ENCODE results near the gene KCNQ1.

The KCNQ1 gene

GRCh38 chr11:2754008-2754407, 309.2 kb downstream of the KCNQ1 start:
- TF ChIP-seq, protein P1, sequence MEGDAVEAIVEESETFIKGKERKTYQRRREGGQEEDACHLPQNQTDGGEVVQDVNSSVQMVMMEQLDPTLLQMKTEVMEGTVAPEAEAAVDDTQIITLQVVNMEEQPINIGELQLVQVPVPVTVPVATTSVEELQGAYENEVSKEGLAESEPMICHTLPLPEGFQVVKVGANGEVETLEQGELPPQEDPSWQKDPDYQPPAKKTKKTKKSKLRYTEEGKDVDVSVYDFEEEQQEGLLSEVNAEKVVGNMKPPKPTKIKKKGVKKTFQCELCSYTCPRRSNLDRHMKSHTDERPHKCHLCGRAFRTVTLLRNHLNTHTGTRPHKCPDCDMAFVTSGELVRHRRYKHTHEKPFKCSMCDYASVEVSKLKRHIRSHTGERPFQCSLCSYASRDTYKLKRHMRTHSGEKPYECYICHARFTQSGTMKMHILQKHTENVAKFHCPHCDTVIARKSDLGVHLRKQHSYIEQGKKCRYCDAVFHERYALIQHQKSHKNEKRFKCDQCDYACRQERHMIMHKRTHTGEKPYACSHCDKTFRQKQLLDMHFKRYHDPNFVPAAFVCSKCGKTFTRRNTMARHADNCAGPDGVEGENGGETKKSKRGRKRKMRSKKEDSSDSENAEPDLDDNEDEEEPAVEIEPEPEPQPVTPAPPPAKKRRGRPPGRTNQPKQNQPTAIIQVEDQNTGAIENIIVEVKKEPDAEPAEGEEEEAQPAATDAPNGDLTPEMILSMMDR (IDR thresholded peaks at IDR 0.05; ENCODE audit: poor library complexity, severe bottlenecking) = no peak
- Histone ChIP-seq H3K4me1 (ENCODE audit: insufficient read depth, poor library complexity, severe bottlenecking) (no peaks in the 10 kb centered on the region), H3K36me3 (ENCODE audit: low read depth) (no peaks in the 10 kb centered on the region)

GRCh38 chr11:2755071-2755470, 310.3 kb downstream of the KCNQ1 start:
- H3K27me3 ChIP-seq (ENCODE audit: insufficient read depth, poor library complexity, severe bottlenecking) = no peaks in the 10 kb centered on the region
- no peak for ATAC-seq (ENCODE audit: low read depth)
- TF ChIP-seq, protein P1 (IDR thresholded peaks at IDR 0.05; ENCODE audit: poor library complexity, severe bottlenecking) = no peak

More at GRCh38 chr11:2754008-2754407, 309.2 kb downstream of the KCNQ1 start:
- no peaks in the 10 kb centered on the region for H3K9me3 ChIP-seq (ENCODE audit: severe bottlenecking)
- H3K27me3 ChIP-seq (ENCODE audit: insufficient read depth, poor library complexity, severe bottlenecking) = no peaks in the 10 kb centered on the region
- no peak overlapping the region for H3K4me3 ChIP-seq (ENCODE audit: severe bottlenecking)
- no peak for ATAC-seq (ENCODE audit: low read depth)
- H3K27ac ChIP-seq (ENCODE audit: poor library complexity, severe bottlenecking) = no peak overlapping the region
- peak; percentile 19 for DNase-seq (ENCODE audit: low spot score)

DNA sequence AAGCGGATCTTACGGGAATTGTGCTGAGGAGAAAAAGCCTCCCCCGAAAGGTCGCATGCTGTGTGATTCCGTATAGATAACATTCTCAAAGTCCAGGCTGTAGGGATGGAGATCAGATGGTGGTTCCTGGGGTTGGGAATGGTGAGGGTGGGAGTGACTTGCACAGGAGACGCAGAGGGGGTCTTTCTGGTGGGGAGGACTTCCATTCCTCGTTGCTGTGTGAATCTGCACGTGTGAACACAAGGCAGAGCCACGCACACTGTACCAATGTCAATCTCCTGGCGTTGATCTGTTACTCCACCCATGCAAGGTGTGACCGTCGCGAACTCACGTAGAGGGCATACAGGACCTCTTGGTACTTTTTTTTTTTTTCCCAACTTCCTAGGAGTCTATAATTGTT, 313.9 kb downstream of the KCNQ1 start:
- no peak for DNase-seq (ENCODE audit: low spot score)
- TF ChIP-seq, protein P1 (IDR thresholded peaks at IDR 0.05; ENCODE audit: poor library complexity, severe bottlenecking) = no peak

More at GRCh38 chr11:2755071-2755470, 310.3 kb downstream of the KCNQ1 start:
- H3K36me3 ChIP-seq (ENCODE audit: low read depth) = no peaks in the 10 kb centered on the region
- H3K4me3 ChIP-seq (ENCODE audit: severe bottlenecking) = no peak overlapping the region
- H3K9me3 ChIP-seq (ENCODE audit: severe bottlenecking) = no peaks in the 10 kb centered on the region
- no peaks in the 10 kb centered on the region for H3K4me1 ChIP-seq (ENCODE audit: insufficient read depth, poor library complexity, severe bottlenecking)
- H3K27ac ChIP-seq (ENCODE audit: poor library complexity, severe bottlenecking) = no peak overlapping the region
- no peak for DNase-seq (ENCODE audit: low spot score)

DNA sequence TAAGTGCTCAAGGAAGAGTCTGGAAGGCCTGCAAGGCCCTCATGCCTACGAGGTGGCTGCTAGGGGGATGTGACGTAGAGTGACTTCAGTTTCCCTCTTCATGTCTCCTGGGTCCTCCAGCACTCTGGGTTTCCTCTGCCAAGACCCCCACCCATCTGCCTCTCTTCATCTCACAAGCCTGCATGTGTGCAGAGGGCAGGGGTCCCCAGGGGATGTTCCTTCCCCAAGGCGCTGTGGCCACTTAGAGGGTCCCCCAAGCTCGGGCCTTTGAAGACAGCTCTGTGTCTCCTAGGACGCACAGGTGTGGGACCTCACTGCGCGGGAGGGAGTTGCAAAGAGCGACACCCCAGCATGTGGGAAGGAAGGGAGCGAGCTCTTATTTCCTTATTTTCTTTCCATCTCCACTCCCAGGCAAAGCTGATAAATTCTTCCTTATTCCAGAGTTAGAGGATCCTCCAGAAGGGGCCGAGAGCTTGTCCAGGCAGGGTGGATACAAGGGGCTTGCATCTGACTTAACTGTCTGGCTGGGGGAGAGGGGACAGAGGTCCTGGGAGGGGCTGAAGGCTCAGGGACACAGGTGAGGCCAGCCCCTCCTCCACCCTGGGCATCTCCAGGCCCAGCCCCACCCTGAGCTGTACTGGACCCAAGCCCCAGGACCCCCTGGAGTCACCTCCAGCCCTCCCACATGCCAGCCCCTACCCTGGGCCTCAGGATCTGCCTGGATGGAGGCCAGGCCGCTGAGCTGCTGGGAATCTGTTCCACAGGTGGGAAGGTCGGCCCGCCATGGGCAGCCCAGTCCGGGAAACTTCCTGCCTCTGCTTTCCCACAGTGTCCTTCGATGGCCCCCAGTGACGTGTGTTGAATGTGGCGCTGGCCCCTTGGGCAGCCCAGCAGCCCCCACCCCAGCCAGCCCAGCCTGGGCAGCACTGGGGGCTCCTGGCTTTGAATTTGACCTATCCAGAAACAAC, 314.7 kb downstream of the KCNQ1 start:
- Histone ChIP-seq H3K9me3 (ENCODE audit: severe bottlenecking) (no peaks in the 10 kb centered on the region), H3K4me1 (ENCODE audit: insufficient read depth, poor library complexity, severe bottlenecking) (no peaks in the 10 kb centered on the region), H3K36me3 (ENCODE audit: low read depth) (no peaks in the 10 kb centered on the region), H3K27me3 (ENCODE audit: insufficient read depth, poor library complexity, severe bottlenecking) (no peaks in the 10 kb centered on the region), H3K27ac (ENCODE audit: poor library complexity, severe bottlenecking) (no peak overlapping the region), H3K4me3 (ENCODE audit: severe bottlenecking) (no peak overlapping the region)
- TF ChIP-seq, protein P1 (IDR thresholded peaks at IDR 0.05; ENCODE audit: poor library complexity, severe bottlenecking) = no peak
- ATAC-seq (ENCODE audit: low read depth) (no peak), DNase-seq (ENCODE audit: low spot score) (no peak)

More for the DNA sequence above, 313.9 kb downstream of the KCNQ1 start:
- Histone ChIP-seq H3K4me3 (ENCODE audit: severe bottlenecking) (no peak overlapping the region), H3K27me3 (ENCODE audit: insufficient read depth, poor library complexity, severe bottlenecking) (no peaks in the 10 kb centered on the region), H3K4me1 (ENCODE audit: insufficient read depth, poor library complexity, severe bottlenecking) (no peaks in the 10 kb centered on the region), H3K27ac (ENCODE audit: poor library complexity, severe bottlenecking) (no peak overlapping the region), H3K9me3 (ENCODE audit: severe bottlenecking) (no peaks in the 10 kb centered on the region), H3K36me3 (ENCODE audit: low read depth) (no peaks in the 10 kb centered on the region)
- ATAC-seq (ENCODE audit: low read depth) = no peak
